Measurements from ENCODE around the gene BTBD1.

The BTBD1 gene

DNA sequence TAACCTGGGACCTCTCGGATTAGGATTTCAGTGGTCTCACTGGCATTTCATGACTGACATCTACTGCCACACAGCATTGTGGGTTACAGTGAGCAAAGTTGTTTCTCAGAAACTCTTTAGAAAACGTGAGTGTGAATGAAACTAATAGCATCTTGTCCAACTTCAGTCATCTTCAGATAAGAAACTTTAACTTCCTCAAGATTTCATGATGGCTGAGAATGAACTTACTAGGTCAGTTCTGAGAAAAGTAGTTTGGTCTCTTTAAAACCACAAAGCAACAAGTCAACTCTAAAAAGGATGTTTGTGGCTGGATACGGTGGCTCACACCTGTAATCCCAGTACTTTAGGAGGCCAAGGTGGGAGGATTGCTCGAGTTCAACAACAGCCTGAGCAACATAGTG, 100.4 kb downstream of the BTBD1 start:
- Histone ChIP-seq H3K27me3 (ENCODE audit: low read depth, low read length) (no peaks in the 10 kb centered on the region), H3K36me3 (ENCODE audit: control insufficient read depth in 1 of 2, insufficient read depth in 2 of 2, low read length in 2 of 2) (no peaks in the 10 kb centered on the region), H3K4me3 (ENCODE audit: low read depth in 1 of 2, low read length in 2 of 2) (no peak overlapping the region), H3K27ac (ENCODE audit: low read length) (no peak overlapping the region), H3K9me3 (ENCODE audit: control insufficient read depth in 1 of 2, low read length in 2 of 2) (no peaks in the 10 kb centered on the region), H3K4me1 (ENCODE audit: control insufficient read depth in 1 of 2, insufficient read depth in 2 of 2, low read length in 2 of 2) (no peaks in the 10 kb centered on the region)
